ENCODE data around the gene NLGN3.

DNA sequence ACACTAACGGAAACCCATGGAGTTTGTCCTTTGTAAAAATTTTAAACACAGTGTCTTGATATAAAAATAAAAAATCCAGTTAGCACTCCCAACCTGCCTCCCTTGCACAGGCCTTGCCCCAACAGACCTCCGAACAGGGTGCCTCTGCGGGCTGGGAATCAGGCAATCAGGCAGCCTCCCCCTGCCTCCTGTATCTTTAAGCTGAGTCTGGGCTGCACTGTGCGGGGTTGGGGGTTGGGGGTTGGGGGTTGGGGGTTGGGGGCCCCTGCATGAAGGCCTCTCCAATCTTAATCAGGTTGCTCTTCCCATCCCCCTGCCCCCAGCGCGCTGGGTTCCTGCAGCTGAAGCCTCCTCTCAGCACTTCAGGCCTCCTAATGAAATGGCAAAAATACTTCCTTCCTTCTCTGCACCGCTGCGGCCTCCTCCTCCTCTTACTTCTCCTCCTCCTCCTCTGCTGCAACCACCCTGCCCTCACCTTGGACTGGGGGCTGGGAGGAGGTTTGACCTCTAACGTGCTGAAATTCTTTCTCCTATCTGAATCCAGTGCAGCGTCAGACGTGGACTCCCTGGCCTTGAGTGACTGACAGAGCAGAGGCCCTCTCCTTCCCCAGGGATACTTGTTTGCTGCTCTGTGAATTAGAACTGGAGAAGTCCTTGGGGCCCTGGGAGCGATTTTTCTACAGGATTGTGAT is 26.6 kb downstream of the NLGN3 start:
- TF ChIP-seq, protein P1, sequence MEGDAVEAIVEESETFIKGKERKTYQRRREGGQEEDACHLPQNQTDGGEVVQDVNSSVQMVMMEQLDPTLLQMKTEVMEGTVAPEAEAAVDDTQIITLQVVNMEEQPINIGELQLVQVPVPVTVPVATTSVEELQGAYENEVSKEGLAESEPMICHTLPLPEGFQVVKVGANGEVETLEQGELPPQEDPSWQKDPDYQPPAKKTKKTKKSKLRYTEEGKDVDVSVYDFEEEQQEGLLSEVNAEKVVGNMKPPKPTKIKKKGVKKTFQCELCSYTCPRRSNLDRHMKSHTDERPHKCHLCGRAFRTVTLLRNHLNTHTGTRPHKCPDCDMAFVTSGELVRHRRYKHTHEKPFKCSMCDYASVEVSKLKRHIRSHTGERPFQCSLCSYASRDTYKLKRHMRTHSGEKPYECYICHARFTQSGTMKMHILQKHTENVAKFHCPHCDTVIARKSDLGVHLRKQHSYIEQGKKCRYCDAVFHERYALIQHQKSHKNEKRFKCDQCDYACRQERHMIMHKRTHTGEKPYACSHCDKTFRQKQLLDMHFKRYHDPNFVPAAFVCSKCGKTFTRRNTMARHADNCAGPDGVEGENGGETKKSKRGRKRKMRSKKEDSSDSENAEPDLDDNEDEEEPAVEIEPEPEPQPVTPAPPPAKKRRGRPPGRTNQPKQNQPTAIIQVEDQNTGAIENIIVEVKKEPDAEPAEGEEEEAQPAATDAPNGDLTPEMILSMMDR (IDR thresholded peaks at IDR 0.05; ENCODE audit: control extremely low read depth in 1 of 3, insufficient read depth in 1 of 3, low read depth in 1 of 3, low read length in 3 of 3): no peak
- no peak for TF ChIP-seq EGR1 (IDR thresholded peaks at IDR 0.05; ENCODE audit: borderline replicate concordance, low read depth, low read length)
- TF ChIP-seq NRF1 (IDR thresholded peaks at IDR 0.05; ENCODE audit: low read depth, low read length): no peak
- TF ChIP-seq EZH2 (IDR thresholded peaks at IDR 0.05; ENCODE audit: low read depth, low read length, severe bottlenecking): no peak
